ENCODE data around the gene SLC35F1. TPM values are rescaled to one million over a fixed set of nuclear protein-coding genes. Genes with fewer than 3 reads are reported as not detected.
"Not testable (repeated sequence)": the region's sequence is repeated elsewhere in the genome, so short reads cannot be mapped to it uniquely, and the experiment has no call there.

Gene SLC35F1
- total and polyA plus RNA-seq, 9 donors = 0.08 to 2.5 (median 0.24) TPM; not detected in 1

DNA sequence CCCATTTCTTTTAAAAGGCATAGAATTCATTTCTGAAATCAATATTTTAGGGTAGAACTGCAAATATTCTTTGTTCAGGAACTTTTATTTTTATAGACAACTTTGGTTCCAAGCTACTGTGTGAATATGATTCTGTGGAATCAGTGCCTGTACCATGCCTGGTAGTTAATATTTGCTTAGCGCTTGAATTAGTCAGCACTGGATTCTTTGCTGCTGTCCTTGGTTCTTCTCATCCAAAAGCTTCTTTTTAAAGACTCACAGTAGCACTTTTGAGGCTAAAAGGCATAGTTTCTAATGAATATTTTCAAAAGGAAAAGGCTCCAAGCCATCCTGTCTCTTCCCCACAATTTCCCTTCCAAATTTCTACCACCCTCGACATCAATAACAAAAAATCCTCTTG is 109.5 kb downstream of the SLC35F1 start:
- no peak overlapping the region for H3K27ac ChIP-seq
- no peak for DNase-seq
- WGBS, 3 donors = 83 to 85% (median 84%) methylated on average over 2 of the region's 2 CpGs
- no peaks in the 10 kb centered on the region for H3K9me3 ChIP-seq
- no peak overlapping the region for H3K4me3 ChIP-seq
- no peaks in the 10 kb centered on the region for H3K4me1 ChIP-seq (ENCODE audit: insufficient read depth)
- H3K27me3 ChIP-seq = no peaks in the 10 kb centered on the region
- no peak for TF ChIP-seq POLR2A (IDR thresholded peaks at IDR 0.05)
- TF ChIP-seq, protein P1, sequence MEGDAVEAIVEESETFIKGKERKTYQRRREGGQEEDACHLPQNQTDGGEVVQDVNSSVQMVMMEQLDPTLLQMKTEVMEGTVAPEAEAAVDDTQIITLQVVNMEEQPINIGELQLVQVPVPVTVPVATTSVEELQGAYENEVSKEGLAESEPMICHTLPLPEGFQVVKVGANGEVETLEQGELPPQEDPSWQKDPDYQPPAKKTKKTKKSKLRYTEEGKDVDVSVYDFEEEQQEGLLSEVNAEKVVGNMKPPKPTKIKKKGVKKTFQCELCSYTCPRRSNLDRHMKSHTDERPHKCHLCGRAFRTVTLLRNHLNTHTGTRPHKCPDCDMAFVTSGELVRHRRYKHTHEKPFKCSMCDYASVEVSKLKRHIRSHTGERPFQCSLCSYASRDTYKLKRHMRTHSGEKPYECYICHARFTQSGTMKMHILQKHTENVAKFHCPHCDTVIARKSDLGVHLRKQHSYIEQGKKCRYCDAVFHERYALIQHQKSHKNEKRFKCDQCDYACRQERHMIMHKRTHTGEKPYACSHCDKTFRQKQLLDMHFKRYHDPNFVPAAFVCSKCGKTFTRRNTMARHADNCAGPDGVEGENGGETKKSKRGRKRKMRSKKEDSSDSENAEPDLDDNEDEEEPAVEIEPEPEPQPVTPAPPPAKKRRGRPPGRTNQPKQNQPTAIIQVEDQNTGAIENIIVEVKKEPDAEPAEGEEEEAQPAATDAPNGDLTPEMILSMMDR (IDR thresholded peaks at IDR 0.05) = no peak
- no peak for TF ChIP-seq EP300 (IDR thresholded peaks at IDR 0.05)
- intact Hi-C loops (cut with DNase I) = no loop called here
- H3K36me3 ChIP-seq = no peaks in the 10 kb centered on the region

DNA sequence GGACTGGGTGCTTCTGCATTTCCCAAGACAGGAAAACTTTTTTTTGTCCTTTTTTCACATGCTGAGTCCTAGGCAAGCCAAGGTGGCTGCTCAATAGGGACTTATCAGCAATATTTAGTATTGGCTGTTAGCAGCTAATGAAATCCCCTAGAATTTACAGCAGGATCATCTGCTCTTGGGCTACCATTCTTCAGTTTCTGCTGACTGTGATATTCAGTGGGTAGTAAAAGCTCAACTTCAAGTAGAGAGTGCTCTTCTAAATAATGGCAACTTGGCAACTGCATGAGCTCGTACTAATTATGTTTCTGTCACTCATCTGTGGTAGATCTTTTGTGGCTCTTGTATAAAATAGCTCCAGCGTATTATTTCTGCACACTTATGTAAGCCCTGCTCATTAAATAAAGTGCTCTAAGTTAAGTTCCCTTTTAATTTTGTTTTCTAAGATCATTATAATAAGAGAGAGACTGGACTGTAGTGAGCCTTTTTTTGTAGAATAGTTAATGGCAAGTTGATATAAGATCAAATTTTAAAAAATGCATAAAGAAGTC is 110.3 kb downstream of the SLC35F1 start:
- no peak for DNase-seq
- Histone ChIP-seq H3K27ac (no peak overlapping the region), H3K4me3 (no peak overlapping the region), H3K4me1 (ENCODE audit: insufficient read depth) (no peaks in the 10 kb centered on the region), H3K9me3 (no peaks in the 10 kb centered on the region), H3K27me3 (no peaks in the 10 kb centered on the region), H3K36me3 (no peaks in the 10 kb centered on the region)
- intact Hi-C loops (cut with DNase I) = no loop called here
- TF ChIP-seq, protein P1 (IDR thresholded peaks at IDR 0.05) = no peak
- TF ChIP-seq POLR2A (IDR thresholded peaks at IDR 0.05) (no peak), EP300 (IDR thresholded peaks at IDR 0.05) (no peak)
- WGBS, 3 donors = 38 to 43% (median 41%) methylated on average over 2 of the region's 2 CpGs

- Histone ChIP-seq H3K27me3 (no peaks in the 10 kb centered on the region), H3K27ac (no peak overlapping the region), H3K4me3 (no peak overlapping the region), H3K9me3 (no peaks in the 10 kb centered on the region), H3K4me1 (ENCODE audit: insufficient read depth) (no peaks in the 10 kb centered on the region), H3K36me3 (no peaks in the 10 kb centered on the region)
- 79 to 83% (median 79%) methylated on average over 3 of the region's 3 CpGs for WGBS, 3 donors
- intact Hi-C loops (cut with DNase I) = no loop called here
- TF ChIP-seq POLR2A (IDR thresholded peaks at IDR 0.05) = no peak
- no peak for DNase-seq
Observed at GRCh38 chr6:118023771-118024170, 116.7 kb downstream of the SLC35F1 start.

DNA sequence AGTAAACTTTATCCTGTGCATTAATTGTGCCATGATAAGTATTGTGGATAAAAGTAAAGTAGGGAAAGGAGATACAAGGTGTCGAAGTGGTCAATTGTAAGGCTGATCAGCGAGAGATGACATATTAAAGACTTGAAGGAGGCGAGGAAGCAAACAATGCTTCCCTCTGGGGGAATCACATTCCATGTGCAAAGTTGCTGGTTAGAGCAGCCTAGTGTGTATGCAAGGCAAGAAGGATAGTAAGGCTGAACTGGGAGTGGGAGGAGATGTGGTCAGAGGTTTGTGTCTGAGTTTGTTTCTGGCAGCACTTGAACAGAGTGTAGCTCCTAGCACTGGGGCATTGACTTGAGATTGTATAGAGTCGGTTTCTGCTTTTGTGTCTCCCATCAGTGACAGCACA is 122.9 kb downstream of the SLC35F1 start:
- Histone ChIP-seq H3K4me3 (no peak overlapping the region), H3K27ac (no peak overlapping the region), H3K9me3 (no peaks in the 10 kb centered on the region), H3K36me3 (no peaks in the 10 kb centered on the region), H3K4me1 (ENCODE audit: insufficient read depth) (no peaks in the 10 kb centered on the region), H3K27me3 (no peaks in the 10 kb centered on the region)
- TF ChIP-seq, protein P1 (IDR thresholded peaks at IDR 0.05) = no peak
- TF ChIP-seq EP300 (IDR thresholded peaks at IDR 0.05) (no peak), POLR2A (IDR thresholded peaks at IDR 0.05) (no peak)
- intact Hi-C loops (cut with DNase I) = no loop called here
- DNase-seq = no peak
- 68 to 81% (median 77%) methylated on average over 4 of the region's 4 CpGs for WGBS, 3 donors

DNA sequence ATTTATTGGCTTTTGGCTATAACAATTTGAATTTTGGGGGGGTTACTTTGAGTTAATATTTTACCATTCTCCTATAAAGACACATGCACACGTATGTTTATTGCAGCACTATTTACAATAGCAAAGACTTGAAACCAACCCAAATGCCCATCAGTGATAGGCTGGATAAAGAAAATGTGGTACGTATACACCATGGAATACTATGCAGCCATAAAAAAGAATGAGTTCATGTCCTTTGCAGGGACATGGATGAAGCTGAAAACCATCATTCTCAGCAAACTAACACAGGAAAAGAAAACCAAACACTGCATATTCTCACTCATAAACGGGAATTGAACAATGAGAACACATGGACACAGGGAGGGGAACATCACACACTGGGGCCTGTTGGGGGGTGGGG is 130.4 kb downstream of the SLC35F1 start:
- DNase-seq; H3K27ac ChIP-seq; H3K36me3 ChIP-seq; H3K4me3 ChIP-seq; H3K4me1 ChIP-seq (ENCODE audit: insufficient read depth); H3K9me3 ChIP-seq; H3K27me3 ChIP-seq; intact Hi-C loops (cut with DNase I): not testable (repeated sequence)
- 85 to 91% (median 90%) methylated on average over 3 of the region's 3 CpGs for WGBS, 3 donors
